Cardiac septum (tissue), 1 donor: ENCODE measurements around the gene SIPA1L3. TPM values are rescaled to one million over a fixed set of nuclear protein-coding genes. Genes with fewer than 3 reads are reported as not detected.
"Not testable (repeated sequence)": the region's sequence is repeated elsewhere in the genome, so short reads cannot be mapped to it uniquely, and the experiment has no call there.

Source experiments
- DNase-seq: peaks from one replicate; pipeline ENCODE4 v3.0.0-alpha.2; 2020; ENCODE audit warnings: low spot score
- intact Hi-C: fragments of 100-400 bp; cut with DNase I; formaldehyde crosslinking; loops from one replicate; pipeline ENCODE4 v1.14.0; 2022
- total RNA-seq: library from RNA; stranded (reverse); fragmentation: NEBNext Ultra II Directional; extraction: Animal tissue kit (Norgen Biotek cat#: 25700); gene quantifications from one replicate; pipeline ENCODE4 v1.2.1, GENCODE V29; 2021
- donor health status: DM: no; HTN: no; CAD: no.

Gene SIPA1L3
- total RNA-seq, 1 donor from 2014 or later, result 14.0 TPM

DNA sequence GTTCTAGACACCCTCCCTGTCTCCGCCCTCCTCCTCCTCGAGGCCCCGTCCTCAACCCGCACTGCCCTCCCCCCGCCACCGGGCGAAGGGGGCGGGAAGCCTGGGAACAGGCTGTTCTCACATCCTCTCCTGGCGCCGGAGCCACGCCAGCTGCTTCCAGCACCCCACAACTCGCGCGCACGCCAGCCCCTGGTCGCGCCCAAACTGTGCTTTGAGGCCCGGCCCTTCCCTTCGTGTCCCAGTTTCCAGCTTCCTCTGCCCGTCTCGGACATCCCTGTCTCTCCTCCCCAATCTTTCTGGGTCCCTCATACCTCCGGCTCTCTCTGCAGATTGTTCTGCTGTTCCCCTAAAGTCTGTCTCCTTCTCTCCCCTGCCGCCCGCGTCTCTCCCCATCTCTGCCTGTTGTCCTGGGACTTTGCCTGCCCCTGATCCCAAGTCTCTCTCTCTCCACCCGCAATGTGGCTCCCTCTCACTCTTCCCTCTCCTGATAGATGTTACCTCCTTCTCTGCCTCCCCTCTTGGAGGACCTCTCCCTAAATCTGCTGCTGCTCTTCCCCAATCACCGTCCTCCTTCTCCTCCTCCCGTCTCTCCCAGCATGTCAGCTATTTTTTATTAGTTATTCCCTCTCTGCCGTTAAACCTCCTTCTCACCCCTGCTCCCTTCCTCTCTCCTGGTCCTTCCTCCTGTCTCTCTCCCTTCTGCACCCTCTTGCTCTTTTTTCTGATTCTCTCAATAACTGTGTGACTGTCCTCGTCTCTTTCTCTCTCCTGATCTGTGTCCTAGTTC lies 302.9 kb downstream of the SIPA1L3 start:
- peak; percentile 82 for DNase-seq
- intact Hi-C loops, result no loop called here

DNA sequence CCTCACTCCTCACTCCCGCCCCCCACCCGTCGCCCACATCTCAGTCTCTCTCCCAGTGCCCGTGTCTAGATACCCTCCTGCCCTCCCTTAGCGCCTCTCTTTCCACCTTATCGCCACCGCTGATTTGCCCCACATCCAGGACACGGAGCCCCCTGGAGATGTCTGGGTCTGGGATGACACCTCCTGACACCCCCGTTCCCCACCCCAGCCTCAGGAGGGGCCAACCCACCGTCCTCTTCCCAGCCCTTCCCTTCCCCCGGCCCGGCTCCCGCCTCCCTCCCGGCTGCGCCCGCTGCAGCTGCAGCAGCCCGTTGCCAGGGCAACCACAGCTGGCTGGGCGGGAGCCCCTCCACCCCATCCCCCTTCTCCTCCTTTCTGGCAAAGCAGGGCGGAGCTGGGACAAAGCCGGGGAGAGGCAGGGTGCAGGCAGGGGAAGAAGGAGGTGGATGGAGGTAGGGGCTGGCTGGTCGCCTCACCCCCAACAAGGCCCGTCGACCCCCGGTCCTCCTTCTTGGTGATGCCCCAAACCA lies 303.5 kb downstream of the SIPA1L3 start:
- DNase-seq, result no peak

GRCh38 chr19:38211151-38211591 lies 304.2 kb downstream of the SIPA1L3 start:
- DNase-seq, result no peak
- intact Hi-C loops, result no loop called here

More for the DNA sequence above, 303.5 kb downstream of the SIPA1L3 start:
- intact Hi-C loops, result no loop called here

GRCh38 chr19:38211766-38212165 lies 304.8 kb downstream of the SIPA1L3 start:
- intact Hi-C loops, result no loop called here
- DNase-seq, result no peak

GRCh38 chr19:38213469-38213868 lies 306.5 kb downstream of the SIPA1L3 start:
- DNase-seq, result no peak
- intact Hi-C loops, result no loop called here

DNA sequence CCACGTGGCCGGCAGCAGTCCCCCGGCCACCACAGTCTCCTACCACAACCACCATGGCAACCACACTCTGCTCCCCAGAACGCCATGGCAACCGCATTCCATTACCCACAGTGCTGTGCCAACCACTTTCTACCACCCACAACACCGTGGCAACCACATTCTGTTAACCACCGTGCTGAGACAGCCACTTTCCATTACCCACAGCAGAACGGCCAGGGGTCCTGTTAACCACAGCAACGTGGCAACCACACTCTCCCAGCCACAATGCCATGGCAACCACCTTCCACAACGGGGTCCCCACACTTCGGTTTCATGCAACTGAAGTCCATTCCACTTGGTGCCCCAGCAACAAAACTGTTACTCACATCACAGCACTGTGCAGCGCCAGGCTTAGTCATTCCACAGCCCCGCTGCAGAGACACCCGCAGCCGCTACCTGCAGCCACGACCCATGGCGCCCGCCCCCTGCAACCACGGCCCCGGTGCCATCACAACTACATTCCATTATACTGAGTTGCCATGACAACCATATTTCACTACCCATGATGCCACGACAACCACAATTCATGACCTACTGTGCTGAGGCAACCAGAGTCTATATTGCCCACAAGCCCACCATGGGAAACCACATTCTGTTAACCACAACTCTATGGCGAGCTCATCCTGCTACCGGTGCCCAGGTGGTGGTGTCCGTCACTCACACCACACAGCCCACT lies 307.1 kb downstream of the SIPA1L3 start:
- intact Hi-C loops, result no loop called here
- no peak for DNase-seq

DNA sequence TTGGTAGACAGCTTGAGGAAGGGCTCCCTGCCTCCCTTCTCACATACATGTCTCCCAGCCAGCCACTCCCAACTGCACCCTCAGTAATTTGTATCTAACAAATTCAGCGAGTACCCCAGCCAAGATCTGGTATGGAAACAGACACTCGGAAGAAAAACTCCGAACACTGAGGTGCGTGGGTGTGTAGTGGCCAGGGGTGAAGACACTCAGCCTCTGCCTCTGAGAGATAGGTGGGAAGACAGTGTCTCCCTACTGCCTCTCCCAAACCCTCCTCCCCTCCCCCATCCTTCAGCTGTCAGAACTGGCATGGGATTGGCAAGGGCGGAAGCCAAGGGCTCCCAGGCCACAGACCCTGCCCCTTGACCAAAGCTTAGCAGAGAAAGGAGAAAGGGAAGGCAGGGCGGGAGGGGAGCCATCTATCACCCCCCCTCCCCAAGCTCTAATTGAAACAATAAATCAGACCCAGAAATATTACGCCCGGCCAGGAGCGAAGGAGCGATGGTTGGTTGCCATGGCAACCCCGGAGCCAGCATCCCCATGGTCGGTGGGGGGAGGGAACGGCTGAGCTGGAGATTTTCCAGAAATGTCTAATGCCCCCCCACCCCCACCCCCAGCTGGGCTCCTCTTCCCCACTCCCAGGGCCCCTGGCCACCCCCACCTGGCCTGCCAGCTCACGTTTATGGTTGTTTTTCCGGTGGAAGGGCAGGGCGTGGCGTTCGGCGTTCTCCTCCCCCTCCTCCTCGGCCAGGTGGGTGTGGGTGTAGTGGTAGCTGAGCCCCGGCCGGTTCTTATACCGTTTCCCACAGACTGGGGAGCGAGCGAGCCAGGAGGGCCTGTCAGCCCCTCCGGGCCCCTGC lies 310.0 kb downstream of the SIPA1L3 start:
- intact Hi-C loops, result no loop called here
- DNase-seq, result no peak

DNA sequence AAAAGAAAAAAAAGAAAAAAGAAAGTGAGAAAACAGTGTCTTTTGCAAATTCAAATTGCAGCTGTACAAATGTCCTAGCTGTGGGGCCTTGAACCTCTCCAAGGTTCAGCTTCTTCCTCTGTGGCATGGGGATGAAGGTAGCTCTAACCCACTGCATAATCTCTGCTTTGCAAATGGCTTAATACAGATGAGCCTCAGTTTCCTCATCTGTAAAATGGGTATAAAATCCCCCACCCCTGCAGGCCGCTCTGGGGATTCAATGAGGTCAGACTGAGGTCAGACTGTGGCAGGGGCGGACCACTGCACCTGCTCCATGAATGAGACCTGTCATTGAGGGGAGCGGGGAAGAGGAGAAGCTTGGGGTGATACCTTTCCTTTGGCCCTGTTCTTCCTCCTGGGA lies 311.2 kb downstream of the SIPA1L3 start:
- intact Hi-C loops, result no loop called here
- no peak for DNase-seq

DNA sequence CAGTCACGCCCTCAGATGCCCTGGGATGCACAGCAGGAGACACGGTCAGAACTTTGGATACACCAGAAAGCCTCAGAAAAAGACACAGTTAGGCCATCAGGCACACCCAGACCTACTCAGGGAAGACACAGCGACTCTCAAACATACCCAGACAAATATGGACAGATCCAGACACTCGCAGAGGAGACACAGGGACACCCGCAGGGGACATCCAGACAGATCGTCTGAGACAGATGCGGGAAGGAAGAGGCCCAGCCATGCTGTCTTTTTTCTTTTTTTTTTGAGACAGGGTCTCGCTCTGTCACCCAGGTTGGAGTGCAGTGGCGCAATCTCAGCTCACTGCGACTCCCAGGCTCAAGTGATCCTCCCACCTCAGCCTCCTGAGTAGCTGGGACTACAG lies 312.2 kb downstream of the SIPA1L3 start:
- DNase-seq, result no peak
- intact Hi-C loops, result no loop called here

GRCh38 chr19:38221421-38221820 lies 314.4 kb downstream of the SIPA1L3 start:
- intact Hi-C loops, result no loop called here
- DNase-seq, result no peak

DNA sequence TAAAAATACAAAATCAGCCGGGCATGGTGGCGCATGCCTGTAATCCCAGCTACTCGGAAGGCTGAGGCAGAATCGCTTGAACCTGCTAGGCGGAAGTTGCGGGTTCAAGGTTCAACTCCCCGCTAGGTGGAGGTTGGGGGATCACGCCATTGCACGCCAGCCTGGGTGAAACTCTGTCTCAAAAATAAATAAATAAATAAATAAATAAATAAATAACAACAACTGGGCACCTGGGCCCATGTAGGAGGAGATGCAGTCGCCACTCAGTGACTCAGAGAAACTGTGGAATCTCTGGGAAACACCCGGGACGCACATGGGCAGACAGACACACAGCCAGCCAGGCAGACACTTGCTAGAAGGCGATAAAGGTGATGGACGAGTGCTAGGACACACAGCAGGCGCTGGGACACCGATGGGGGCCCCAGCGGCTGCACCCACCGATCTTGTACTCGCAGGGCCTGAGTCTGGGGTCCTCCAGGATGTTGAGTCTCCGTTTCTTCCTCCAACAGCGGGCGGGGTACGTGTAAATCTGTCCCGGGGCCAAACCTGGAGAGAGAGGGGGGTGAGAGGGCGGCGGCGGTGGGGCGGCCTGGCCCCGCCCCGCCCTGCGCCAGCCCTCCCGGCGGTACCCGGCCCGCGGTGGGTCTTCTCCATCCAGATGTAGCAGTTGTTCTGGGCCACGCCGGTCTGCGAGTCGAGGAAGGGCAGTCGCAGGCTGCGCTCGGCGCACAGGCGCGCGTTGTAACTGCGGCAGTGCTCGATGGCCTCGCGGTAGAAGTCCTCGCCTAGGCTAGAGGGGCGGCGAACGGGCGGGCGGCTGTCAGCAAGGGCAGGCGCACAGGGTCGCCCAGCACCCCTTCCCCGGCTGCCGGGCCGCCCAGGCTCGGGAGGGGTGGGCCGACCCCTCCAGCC lies 315.2 kb downstream of the SIPA1L3 start:
- intact Hi-C loops, result no loop called here
- DNase-seq, result no peak

GRCh38 chr19:38223119-38223523 lies 316.1 kb downstream of the SIPA1L3 start:
- intact Hi-C loops, result no loop called here
- no peak for DNase-seq

DNA sequence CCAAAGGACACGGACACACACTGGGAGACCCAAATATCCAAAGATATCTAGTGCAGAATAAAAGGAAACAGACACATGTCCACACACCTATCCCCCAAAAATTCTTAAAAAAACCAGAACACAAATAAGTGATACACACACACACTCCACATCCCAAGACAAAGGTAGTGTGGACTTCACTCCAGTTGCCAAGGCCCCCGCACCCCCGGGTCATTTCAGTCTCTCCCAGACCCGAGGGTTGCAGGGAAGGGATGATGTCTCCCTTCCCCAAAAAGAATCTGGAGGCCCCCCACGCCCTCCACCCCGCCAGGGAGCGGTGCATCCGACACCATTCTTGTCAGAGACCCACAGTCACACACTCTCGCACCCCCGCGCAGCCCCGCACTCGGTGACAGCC lies 316.6 kb downstream of the SIPA1L3 start:
- intact Hi-C loops, result no loop called here
- DNase-seq, result no peak

GRCh38 chr19:38224014-38224862 lies 317.2 kb downstream of the SIPA1L3 start, which contains the start of gene DPF1:
Gene DPF1 (minus strand): TSS chr19:38224222. CDS start chr19:38224142, 80 bp downstream.
- no peak for DNase-seq
- intact Hi-C loops, result no loop called here

DNA sequence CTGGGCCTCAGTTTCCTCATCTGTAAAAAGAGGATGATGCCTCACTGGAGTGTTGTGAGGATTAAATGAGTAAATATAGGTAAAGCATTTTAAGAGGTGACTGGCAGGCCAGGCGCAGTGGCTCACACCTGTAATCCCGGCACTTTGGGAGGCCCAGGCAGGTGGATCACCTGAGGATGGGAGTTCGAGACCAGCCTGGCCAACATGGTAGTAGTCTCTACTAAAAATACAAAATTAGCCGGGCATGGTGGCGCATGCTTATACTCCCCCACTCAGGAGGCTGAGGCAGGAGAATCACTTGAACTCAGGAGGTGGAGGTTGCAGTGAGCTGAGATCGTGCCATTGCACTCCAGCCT lies 317.8 kb downstream of the SIPA1L3 start:
- intact Hi-C loops, result loop anchor here (5.0 kb wide), 1 partner anchor 83 kb away; no protein-coding TSS in a partner anchor
- DNase-seq, result not testable (repeated sequence)

DNA sequence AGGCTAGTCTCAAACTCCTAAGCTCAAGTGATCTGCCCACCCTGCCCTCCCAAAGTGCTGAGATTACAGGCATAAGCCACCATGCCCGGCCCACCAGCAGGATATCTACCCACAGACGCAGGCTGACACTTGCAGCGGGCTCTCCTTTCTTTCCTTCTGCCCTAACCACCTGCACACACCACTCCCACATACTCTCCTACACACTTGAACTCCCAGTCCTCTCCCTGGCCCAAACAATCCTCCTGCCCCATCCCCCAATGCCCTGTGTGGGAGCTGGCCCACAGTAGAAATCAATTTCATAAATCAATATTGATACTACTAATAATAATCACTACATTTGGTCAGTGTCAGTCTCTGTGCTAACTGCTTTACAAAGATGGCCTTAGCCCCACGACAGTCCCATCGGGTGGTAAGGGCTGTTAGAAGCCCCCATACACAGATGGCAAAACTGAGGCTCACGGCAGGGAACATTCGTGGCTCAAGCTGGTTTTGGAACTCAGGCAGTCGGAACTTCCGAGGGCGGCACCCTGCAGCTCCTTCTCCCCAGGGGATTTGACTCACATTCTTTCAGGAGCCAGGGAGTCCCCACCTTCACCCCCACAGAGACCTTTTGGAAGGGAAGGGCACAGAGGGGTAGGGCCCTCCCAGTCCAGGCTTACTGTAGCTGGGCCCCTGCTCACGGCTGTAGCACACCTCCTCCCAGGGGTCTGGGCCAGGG lies 320.4 kb downstream of the SIPA1L3 start:
- intact Hi-C loops, result loop anchor here (2.0 to 5.0 kb wide), 2 partner anchors 85 to 329 kb away; no protein-coding TSS in a partner anchor
- DNase-seq, result no peak

- no peak for DNase-seq
- intact Hi-C loops, result loop anchor here (2.0 to 5.0 kb wide), 2 partner anchors 86 to 329 kb away; no protein-coding TSS in a partner anchor
Observed at GRCh38 chr19:38228005-38228377, 321.0 kb downstream of the SIPA1L3 start.
